Measurements from ENCODE around the gene MED8.

MED8 gene, protein sequence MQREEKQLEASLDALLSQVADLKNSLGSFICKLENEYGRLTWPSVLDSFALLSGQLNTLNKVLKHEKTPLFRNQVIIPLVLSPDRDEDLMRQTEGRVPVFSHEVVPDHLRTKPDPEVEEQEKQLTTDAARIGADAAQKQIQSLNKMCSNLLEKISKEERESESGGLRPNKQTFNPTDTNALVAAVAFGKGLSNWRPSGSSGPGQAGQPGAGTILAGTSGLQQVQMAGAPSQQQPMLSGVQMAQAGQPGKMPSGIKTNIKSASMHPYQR

DNA sequence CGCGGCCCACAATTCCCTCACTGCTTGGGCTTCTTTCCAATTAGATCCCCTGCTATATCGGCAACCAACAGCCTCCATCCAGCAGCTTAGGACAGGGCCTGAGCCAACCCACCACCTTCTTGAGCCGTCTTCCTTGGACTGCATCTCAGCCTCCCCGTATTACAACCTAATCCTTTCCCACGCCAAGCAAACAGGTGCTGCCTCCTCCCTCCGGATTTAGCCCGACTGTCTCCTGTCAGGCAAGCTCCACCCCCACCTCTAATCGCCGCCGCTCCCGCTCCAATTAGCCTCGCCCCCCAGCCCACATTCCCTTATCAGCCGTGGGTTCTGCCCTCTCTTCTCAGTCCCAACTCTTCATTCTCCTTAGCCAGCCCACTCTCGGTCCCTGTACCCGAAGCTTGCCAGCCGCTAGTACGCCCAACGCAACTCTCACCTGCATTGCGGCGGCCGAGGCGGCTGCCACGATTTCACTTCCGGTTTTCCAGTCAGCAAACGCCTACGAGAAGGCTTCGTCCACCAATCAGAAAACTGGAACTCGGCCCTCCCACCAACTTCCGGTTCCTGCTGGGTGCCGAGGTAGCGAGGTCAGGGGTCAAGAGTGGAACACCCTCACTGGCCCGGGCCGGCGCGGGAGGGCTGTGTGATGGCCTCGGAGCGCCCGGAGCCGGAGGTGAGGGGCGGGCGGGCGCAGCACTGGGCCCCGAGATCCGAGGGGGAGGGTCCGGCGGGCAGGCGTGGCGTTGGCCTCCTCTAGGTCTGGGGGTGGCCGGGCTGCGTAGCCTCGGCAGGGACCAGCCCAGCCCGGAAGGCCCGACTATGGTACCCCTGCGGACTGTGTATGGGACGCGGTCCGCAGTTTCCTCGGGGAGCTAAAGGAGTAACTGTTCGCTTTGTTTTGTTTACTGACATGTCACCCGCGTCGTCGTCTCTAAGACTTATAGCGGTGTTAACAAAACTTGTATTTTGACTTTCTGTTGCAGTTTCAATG lies at the start of gene MED8, which contains the start of gene SZT2:
Gene MED8 (minus strand): TSS at position 475 of the 988 bp plus-strand sequence. CDS start 36 bp downstream, at position 439.
Gene SZT2 (plus strand): TSS at position 574 of the 988 bp plus-strand sequence. CDS start 70 bp downstream, at position 644.
- Histone ChIP-seq H3K4me3 (ENCODE audit: low read length) (peak within 1 kb of the TSS; percentile 80), H3K36me3 (ENCODE audit: control insufficient read depth, insufficient read depth, low read length) (peaks cover 19% of the 10 kb centered on the region), H3K9ac (ENCODE audit: low read length) (peak within 1 kb of the TSS; percentile 94), H3K4me1 (ENCODE audit: control insufficient read depth, insufficient read depth, low read length) (peaks cover 13% of the 10 kb centered on the region), H3K27ac (ENCODE audit: low read depth, low read length) (peak within 1 kb of the TSS; percentile 73), H3K27me3 (ENCODE audit: control insufficient read depth, insufficient read depth, low read length) (no peaks in the 10 kb centered on the region)

- peaks cover 40% of the 10 kb centered on the region for H3K36me3 ChIP-seq (ENCODE audit: control insufficient read depth, insufficient read depth, low read length)
- no peak overlapping the region for H3K4me3 ChIP-seq (ENCODE audit: low read length)
- no peak overlapping the region for H3K27ac ChIP-seq (ENCODE audit: low read depth, low read length)
- no peaks in the 10 kb centered on the region for H3K27me3 ChIP-seq (ENCODE audit: control insufficient read depth, insufficient read depth, low read length)
- no peak overlapping the region for H3K9ac ChIP-seq (ENCODE audit: low read length)
- peaks cover 2% of the 10 kb centered on the region for H3K4me1 ChIP-seq (ENCODE audit: control insufficient read depth, insufficient read depth, low read length)
Measured at GRCh38 chr1:43438953-43439581, 49.5 kb upstream of the MED8 start.

GRCh38 chr1:43438576-43438952 lies 49.0 kb upstream of the MED8 start:
- Histone ChIP-seq H3K36me3 (ENCODE audit: control insufficient read depth, insufficient read depth, low read length) (peaks cover 43% of the 10 kb centered on the region), H3K9ac (ENCODE audit: low read length) (no peak overlapping the region), H3K27ac (ENCODE audit: low read depth, low read length) (no peak overlapping the region), H3K27me3 (ENCODE audit: control insufficient read depth, insufficient read depth, low read length) (no peaks in the 10 kb centered on the region), H3K4me1 (ENCODE audit: control insufficient read depth, insufficient read depth, low read length) (peaks cover 2% of the 10 kb centered on the region), H3K4me3 (ENCODE audit: low read length) (no peak overlapping the region)

DNA sequence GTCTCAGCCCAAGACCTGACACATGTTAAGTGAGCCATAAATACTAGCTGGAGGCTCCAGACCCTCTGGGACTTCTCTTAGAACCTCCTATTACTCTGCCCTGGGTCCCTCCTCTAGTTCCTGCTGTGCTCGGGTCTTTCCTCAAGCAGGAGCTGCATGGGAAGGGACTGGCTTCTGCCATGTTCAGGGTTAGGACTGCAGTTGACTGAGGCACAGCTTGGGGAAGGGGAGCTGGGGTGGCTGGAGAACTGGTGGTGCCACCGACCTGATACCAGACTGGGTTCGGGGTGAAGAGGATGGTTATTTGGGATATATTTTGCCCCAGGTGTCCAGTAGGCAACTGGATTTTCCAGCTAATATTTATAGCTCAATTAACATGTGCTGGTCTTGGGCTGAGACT lies 48.4 kb upstream of the MED8 start:
- H3K27me3 ChIP-seq (ENCODE audit: control insufficient read depth, insufficient read depth, low read length): no peaks in the 10 kb centered on the region
- H3K27ac ChIP-seq (ENCODE audit: low read depth, low read length): no peak overlapping the region
- peaks cover 42% of the 10 kb centered on the region for H3K36me3 ChIP-seq (ENCODE audit: control insufficient read depth, insufficient read depth, low read length)
- H3K4me1 ChIP-seq (ENCODE audit: control insufficient read depth, insufficient read depth, low read length): peaks cover 2% of the 10 kb centered on the region
- H3K4me3 ChIP-seq (ENCODE audit: low read length): no peak overlapping the region
- no peak overlapping the region for H3K9ac ChIP-seq (ENCODE audit: low read length)

- peaks cover 2% of the 10 kb centered on the region for H3K4me1 ChIP-seq (ENCODE audit: control insufficient read depth, insufficient read depth, low read length)
- H3K36me3 ChIP-seq (ENCODE audit: control insufficient read depth, insufficient read depth, low read length): peaks cover 44% of the 10 kb centered on the region
- no peaks in the 10 kb centered on the region for H3K27me3 ChIP-seq (ENCODE audit: control insufficient read depth, insufficient read depth, low read length)
- H3K4me3 ChIP-seq (ENCODE audit: low read length): no peak overlapping the region
- H3K27ac ChIP-seq (ENCODE audit: low read depth, low read length): no peak overlapping the region
- H3K9ac ChIP-seq (ENCODE audit: low read length): no peak overlapping the region
Measured at GRCh38 chr1:43437031-43437973, 47.7 kb upstream of the MED8 start.

- H3K36me3 ChIP-seq (ENCODE audit: control insufficient read depth, insufficient read depth, low read length): peaks cover 42% of the 10 kb centered on the region
- H3K4me1 ChIP-seq (ENCODE audit: control insufficient read depth, insufficient read depth, low read length): peaks cover 2% of the 10 kb centered on the region
- H3K27me3 ChIP-seq (ENCODE audit: control insufficient read depth, insufficient read depth, low read length): no peaks in the 10 kb centered on the region
- no peak overlapping the region for H3K9ac ChIP-seq (ENCODE audit: low read length)
- no peak overlapping the region for H3K27ac ChIP-seq (ENCODE audit: low read depth, low read length)
- no peak overlapping the region for H3K4me3 ChIP-seq (ENCODE audit: low read length)
Measured at GRCh38 chr1:43436371-43436770, 46.8 kb upstream of the MED8 start.

GRCh38 chr1:43435146-43436145 lies 45.8 kb upstream of the MED8 start:
- Histone ChIP-seq H3K27ac (ENCODE audit: low read depth, low read length) (peak overlapping the region; percentile 42), H3K27me3 (ENCODE audit: control insufficient read depth, insufficient read depth, low read length) (no peaks in the 10 kb centered on the region), H3K36me3 (ENCODE audit: control insufficient read depth, insufficient read depth, low read length) (peaks cover 46% of the 10 kb centered on the region), H3K4me3 (ENCODE audit: low read length) (no peak overlapping the region), H3K9ac (ENCODE audit: low read length) (no peak overlapping the region), H3K4me1 (ENCODE audit: control insufficient read depth, insufficient read depth, low read length) (peaks cover 2% of the 10 kb centered on the region)

- H3K36me3 ChIP-seq (ENCODE audit: control insufficient read depth, insufficient read depth, low read length): peaks cover 51% of the 10 kb centered on the region
- no peak overlapping the region for H3K4me3 ChIP-seq (ENCODE audit: low read length)
- no peak overlapping the region for H3K9ac ChIP-seq (ENCODE audit: low read length)
- H3K27ac ChIP-seq (ENCODE audit: low read depth, low read length): no peak overlapping the region
- no peaks in the 10 kb centered on the region for H3K27me3 ChIP-seq (ENCODE audit: control insufficient read depth, insufficient read depth, low read length)
- peaks cover 2% of the 10 kb centered on the region for H3K4me1 ChIP-seq (ENCODE audit: control insufficient read depth, insufficient read depth, low read length)
Measured at GRCh38 chr1:43434256-43434655, 44.7 kb upstream of the MED8 start.

- H3K4me3 ChIP-seq (ENCODE audit: low read length): no peak overlapping the region
- peaks cover 2% of the 10 kb centered on the region for H3K4me1 ChIP-seq (ENCODE audit: control insufficient read depth, insufficient read depth, low read length)
- no peaks in the 10 kb centered on the region for H3K27me3 ChIP-seq (ENCODE audit: control insufficient read depth, insufficient read depth, low read length)
- H3K9ac ChIP-seq (ENCODE audit: low read length): no peak overlapping the region
- peaks cover 57% of the 10 kb centered on the region for H3K36me3 ChIP-seq (ENCODE audit: control insufficient read depth, insufficient read depth, low read length)
- no peak overlapping the region for H3K27ac ChIP-seq (ENCODE audit: low read depth, low read length)
Measured at GRCh38 chr1:43432907-43433306, 43.3 kb upstream of the MED8 start.

- H3K27ac ChIP-seq (ENCODE audit: low read depth, low read length): no peak overlapping the region
- H3K4me3 ChIP-seq (ENCODE audit: low read length): no peak overlapping the region
- no peak overlapping the region for H3K9ac ChIP-seq (ENCODE audit: low read length)
- H3K36me3 ChIP-seq (ENCODE audit: control insufficient read depth, insufficient read depth, low read length): peaks cover 62% of the 10 kb centered on the region
- H3K4me1 ChIP-seq (ENCODE audit: control insufficient read depth, insufficient read depth, low read length): peaks cover 2% of the 10 kb centered on the region
- no peaks in the 10 kb centered on the region for H3K27me3 ChIP-seq (ENCODE audit: control insufficient read depth, insufficient read depth, low read length)
Measured at GRCh38 chr1:43432171-43432860, 42.7 kb upstream of the MED8 start.
